ENCODE measurements around the gene HTR7. TPM values are rescaled to one million over a fixed set of nuclear protein-coding genes. Genes with fewer than 3 reads are reported as not detected.

Gene HTR7
- total RNA-seq, 1 experiment from 2014 or later: 0.33 TPM

- intact Hi-C loops (cut with micrococcal nuclease; ENCODE audit: unreplicated experiment): no loop called here
- Histone ChIP-seq H3K27ac (ENCODE audit: low read length) (no peak overlapping the region), H3K4me3 (ENCODE audit: low read depth in 2 of 2, low read length in 2 of 2) (no peak overlapping the region), H3K36me3 (ENCODE audit: control insufficient read depth, insufficient read depth, low read length) (no peaks in the 10 kb centered on the region), H3K4me1 (ENCODE audit: control insufficient read depth, insufficient read depth, low read length) (no peaks in the 10 kb centered on the region), H3K9me3 (ENCODE audit: control insufficient read depth, insufficient read depth, low read depth, low read length) (no peaks in the 10 kb centered on the region), H3K27me3 (ENCODE audit: control insufficient read depth, insufficient read depth, low read length) (no peaks in the 10 kb centered on the region)
- DNase-seq (ENCODE audit: low read depth, low spot score) (no peak), ATAC-seq (no peak)
- POLR2A ChIA-PET: no interaction called here
- CTCF ChIA-PET: interaction anchor here (0.9 kb wide), 1 partner anchor 87 kb away, joined by 4 read pairs; no protein-coding TSS in a partner anchor
- TF ChIP-seq REST (IDR thresholded peaks at IDR 0.05; ENCODE audit: insufficient read depth in 1 of 2, low read depth in 2 of 2, low read length in 1 of 2) (no peak), CTCF (IDR thresholded peaks at IDR 0.05) (no peak), POLR2AphosphoS5 (IDR thresholded peaks at IDR 0.05; ENCODE audit: low read depth, low read length) (no peak), SIN3A (IDR thresholded peaks at IDR 0.05; ENCODE audit: borderline replicate concordance, insufficient read depth, low read depth, low read length) (no peak), TCF7L2 (IDR thresholded peaks at IDR 0.05; ENCODE audit: low read depth, low read length) (no peak)
- in situ Hi-C loops (cut with HindIII; ENCODE audit: low pct_unique_long_range_greater_than_20kb, low sequenced_read_pairs): no loop called here
- BruUV-seq (replicated peaks): no TSS peak
Measured at GRCh38 chr10:90837486-90837885, 20.4 kb downstream of the HTR7 start.

GRCh38 chr10:90834326-90834725, 23.5 kb downstream of the HTR7 start:
- ChIA-PET POLR2A (no interaction called here), CTCF (no interaction called here)
- in situ Hi-C loops (cut with HindIII; ENCODE audit: low pct_unique_long_range_greater_than_20kb, low sequenced_read_pairs): no loop called here
- H3K27me3 ChIP-seq (ENCODE audit: control insufficient read depth, insufficient read depth, low read length): no peaks in the 10 kb centered on the region
- H3K27ac ChIP-seq (ENCODE audit: low read length): no peak overlapping the region
- intact Hi-C loops (cut with micrococcal nuclease; ENCODE audit: unreplicated experiment): no loop called here
- no peaks in the 10 kb centered on the region for H3K36me3 ChIP-seq (ENCODE audit: control insufficient read depth, insufficient read depth, low read length)
- TF ChIP-seq TCF7L2 (IDR thresholded peaks at IDR 0.05; ENCODE audit: low read depth, low read length) (no peak), SIN3A (IDR thresholded peaks at IDR 0.05; ENCODE audit: borderline replicate concordance, insufficient read depth, low read depth, low read length) (no peak), CTCF (IDR thresholded peaks at IDR 0.05) (no peak), REST (IDR thresholded peaks at IDR 0.05; ENCODE audit: insufficient read depth in 1 of 2, low read depth in 2 of 2, low read length in 1 of 2) (no peak), POLR2AphosphoS5 (IDR thresholded peaks at IDR 0.05; ENCODE audit: low read depth, low read length) (no peak)
- H3K9me3 ChIP-seq (ENCODE audit: control insufficient read depth, insufficient read depth, low read depth, low read length): no peaks in the 10 kb centered on the region
- ATAC-seq (no peak), DNase-seq (ENCODE audit: low read depth, low spot score) (no peak)
- no peak overlapping the region for H3K4me3 ChIP-seq (ENCODE audit: low read depth in 2 of 2, low read length in 2 of 2)
- H3K4me1 ChIP-seq (ENCODE audit: control insufficient read depth, insufficient read depth, low read length): no peaks in the 10 kb centered on the region
- no TSS peak for BruUV-seq (replicated peaks)
